C4-2B (cell line): ENCODE results near the gene KLHL17.

Experiments used
- ZFX ChIP-seq: fragments of 450-650 bp; IDR thresholded peaks from 2 replicates; pipeline ENCODE4 v1.6.1; 2017
- TF ChIP-seq, protein P1 (sequence below): fragments of 450-650 bp; conservative IDR thresholded peaks from 2 replicates; pipeline ENCODE4 v1.5.1; 2017; ENCODE audit warnings: mild to moderate bottlenecking

DNA sequence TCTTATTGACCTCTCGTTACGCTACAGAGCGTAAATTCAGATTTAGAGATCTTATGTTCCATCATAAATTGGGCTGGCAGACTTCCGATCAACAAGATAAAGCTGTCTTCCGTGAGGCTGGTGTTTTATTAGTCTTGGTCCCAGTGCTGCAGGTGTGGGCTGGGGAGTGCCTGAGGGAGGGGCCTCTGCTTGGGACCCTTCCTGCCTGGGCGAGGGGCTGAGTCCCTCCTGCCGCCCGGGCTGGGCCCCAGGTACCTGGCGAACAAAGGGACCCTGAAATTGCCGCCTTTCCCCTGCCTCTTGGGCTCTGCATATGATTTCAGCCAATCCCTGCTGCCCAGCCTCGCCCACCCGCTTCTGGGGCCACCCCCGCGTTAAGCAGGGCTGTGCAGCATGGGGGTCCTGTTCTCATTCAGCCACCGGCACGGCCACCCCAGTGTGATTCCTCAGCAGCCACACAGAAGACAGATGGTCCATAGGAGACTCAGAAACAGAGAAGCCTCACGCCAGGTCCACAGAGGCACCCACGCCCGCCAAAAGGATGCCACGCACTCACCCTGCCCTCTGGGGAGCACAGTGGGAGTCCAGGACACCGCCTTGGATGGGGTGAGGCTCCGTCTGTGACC lies 42.8 kb upstream of the KLHL17 start:
- TF ChIP-seq, protein P1, sequence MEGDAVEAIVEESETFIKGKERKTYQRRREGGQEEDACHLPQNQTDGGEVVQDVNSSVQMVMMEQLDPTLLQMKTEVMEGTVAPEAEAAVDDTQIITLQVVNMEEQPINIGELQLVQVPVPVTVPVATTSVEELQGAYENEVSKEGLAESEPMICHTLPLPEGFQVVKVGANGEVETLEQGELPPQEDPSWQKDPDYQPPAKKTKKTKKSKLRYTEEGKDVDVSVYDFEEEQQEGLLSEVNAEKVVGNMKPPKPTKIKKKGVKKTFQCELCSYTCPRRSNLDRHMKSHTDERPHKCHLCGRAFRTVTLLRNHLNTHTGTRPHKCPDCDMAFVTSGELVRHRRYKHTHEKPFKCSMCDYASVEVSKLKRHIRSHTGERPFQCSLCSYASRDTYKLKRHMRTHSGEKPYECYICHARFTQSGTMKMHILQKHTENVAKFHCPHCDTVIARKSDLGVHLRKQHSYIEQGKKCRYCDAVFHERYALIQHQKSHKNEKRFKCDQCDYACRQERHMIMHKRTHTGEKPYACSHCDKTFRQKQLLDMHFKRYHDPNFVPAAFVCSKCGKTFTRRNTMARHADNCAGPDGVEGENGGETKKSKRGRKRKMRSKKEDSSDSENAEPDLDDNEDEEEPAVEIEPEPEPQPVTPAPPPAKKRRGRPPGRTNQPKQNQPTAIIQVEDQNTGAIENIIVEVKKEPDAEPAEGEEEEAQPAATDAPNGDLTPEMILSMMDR = no peak
- TF ChIP-seq ZFX = no peak
